ENCODE data around the gene GLT6D1. TPM values are rescaled to one million over a fixed set of nuclear protein-coding genes. Genes with fewer than 3 reads are reported as not detected.
"Not testable (repeated sequence)": the region's sequence is repeated elsewhere in the genome, so short reads cannot be mapped to it uniquely, and the experiment has no call there.

Gene GLT6D1
- total and polyA plus RNA-seq, 2 donors (not counting 3 experiments of a cell fraction or from before 2014, with no cell fraction given): not detected

DNA sequence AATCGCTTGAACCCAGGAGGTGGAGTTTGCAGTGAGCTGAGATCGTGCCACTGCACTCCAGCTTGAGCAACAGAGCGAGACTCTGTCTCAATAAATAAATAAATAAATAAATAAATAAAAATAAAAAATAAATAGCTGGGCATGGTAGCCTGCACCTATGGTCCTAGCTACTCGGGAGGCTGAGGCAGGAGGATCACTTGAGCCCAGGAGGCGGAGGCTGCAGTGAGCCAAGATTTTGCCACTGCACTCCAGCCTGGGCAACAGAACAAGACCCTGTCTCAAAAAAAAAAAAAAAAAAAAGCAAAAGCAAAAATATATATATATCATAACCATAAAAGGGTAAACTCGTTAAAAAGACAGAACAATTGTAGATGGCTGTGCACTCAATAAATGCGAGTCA is 33.4 kb upstream of the GLT6D1 start:
- FAIRE-seq; H3K4me1 ChIP-seq (ENCODE audit: control insufficient read depth, extremely low read depth, insufficient read depth, low read length); H4K20me1 ChIP-seq (replicated peaks; ENCODE audit: control insufficient read depth, extremely low read depth, insufficient read depth, low read length); BruUV-seq (replicated peaks); H3K36me3 ChIP-seq (ENCODE audit: control insufficient read depth in 2 of 2, extremely low read depth in 1 of 2, insufficient read depth in 2 of 2, low read length in 2 of 2); H3K9me3 ChIP-seq (replicated peaks; ENCODE audit: control insufficient read depth, insufficient read depth, low read length); H3K27me3 ChIP-seq (ENCODE audit: control insufficient read depth in 2 of 2, insufficient read depth in 2 of 2, low read length in 2 of 2); POLR2A ChIA-PET; H3K79me2 ChIP-seq (ENCODE audit: control insufficient read depth, insufficient read depth, low read length); dilution Hi-C loops (cut with MboI; ENCODE audit: extremely low pct_ligation_motif_present, low sequenced_read_pairs); H3K9me1 ChIP-seq (replicated peaks; ENCODE audit: control insufficient read depth, extremely low read depth, insufficient read depth, low read length); H2AFZ ChIP-seq (ENCODE audit: low read depth, low read length); H3K27ac ChIP-seq (ENCODE audit: insufficient read depth, low read depth, low read length); H3K4me2 ChIP-seq (ENCODE audit: insufficient read depth, low read length); H3K9ac ChIP-seq (replicated peaks; ENCODE audit: extremely low read depth, insufficient read depth, low read length); DNase-seq (ENCODE audit: low read depth, low spot score); H3K4me3 ChIP-seq (replicated peaks in 1 of 3; ENCODE audit: insufficient read depth in 1 of 3, low read depth in 1 of 3, low read length in 3 of 3); intact Hi-C loops (cut with micrococcal nuclease): not testable (repeated sequence)
- CTCF ChIA-PET: interaction anchor here (0.9 to 1.0 kb wide), 2 partner anchors 8 to 72 kb away, joined by 3 to 4 read pairs; no protein-coding TSS in a partner anchor

GRCh38 chr9:135671591-135672041 is 32.3 kb upstream of the GLT6D1 start:
- ChIA-PET POLR2A (no interaction called here), CTCF (no interaction called here)
- Histone ChIP-seq H3K79me2 (ENCODE audit: control insufficient read depth, insufficient read depth, low read length) (no peaks in the 10 kb centered on the region), H3K27ac (ENCODE audit: insufficient read depth, low read depth, low read length) (no peak overlapping the region), H3K4me2 (ENCODE audit: insufficient read depth, low read length) (no peak overlapping the region), H3K4me1 (ENCODE audit: control insufficient read depth, extremely low read depth, insufficient read depth, low read length) (no peaks in the 10 kb centered on the region), H3K4me3 (replicated peaks in 1 of 3; ENCODE audit: insufficient read depth in 1 of 3, low read depth in 1 of 3, low read length in 3 of 3) (no peak overlapping the region), H3K9ac (replicated peaks; ENCODE audit: extremely low read depth, insufficient read depth, low read length) (no peak overlapping the region), H3K36me3 (ENCODE audit: control insufficient read depth in 2 of 2, extremely low read depth in 1 of 2, insufficient read depth in 2 of 2, low read length in 2 of 2) (no peaks in the 10 kb centered on the region), H3K9me1 (replicated peaks; ENCODE audit: control insufficient read depth, extremely low read depth, insufficient read depth, low read length) (no peaks in the 10 kb centered on the region), H2AFZ (ENCODE audit: low read depth, low read length) (no peak overlapping the region), H3K27me3 (ENCODE audit: control insufficient read depth in 2 of 2, insufficient read depth in 2 of 2, low read length in 2 of 2) (no peaks in the 10 kb centered on the region), H4K20me1 (replicated peaks; ENCODE audit: control insufficient read depth, extremely low read depth, insufficient read depth, low read length) (no peaks in the 10 kb centered on the region), H3K9me3 (replicated peaks; ENCODE audit: control insufficient read depth, insufficient read depth, low read length) (no peaks in the 10 kb centered on the region)
- BruUV-seq (replicated peaks): no TSS peak
- TF ChIP-seq MYC (IDR thresholded peaks at IDR 0.05; ENCODE audit: low read depth, low read length) (no peak), POLR2AphosphoS5 (IDR thresholded peaks at IDR 0.05; ENCODE audit: insufficient read depth, low read depth, low read length) (no peak), MAX (IDR thresholded peaks at IDR 0.05; ENCODE audit: insufficient read depth, insufficient read length) (no peak), POLR2A (IDR thresholded peaks at IDR 0.05; ENCODE audit: low read depth, low read length) (no peak), EZH2 (IDR thresholded peaks at IDR 0.05; ENCODE audit: borderline replicate concordance, low read depth, low read length, severe bottlenecking) (no peak), GATA2 (IDR thresholded peaks at IDR 0.05; ENCODE audit: insufficient read depth, insufficient read length, low read depth, low read length) (no peak), FOS (IDR thresholded peaks at IDR 0.05; ENCODE audit: borderline replicate concordance, insufficient read depth, low read length) (no peak), JUN (IDR thresholded peaks at IDR 0.05; ENCODE audit: borderline replicate concordance, insufficient read depth, insufficient read length, low read depth) (no peak)
- TF ChIP-seq, protein P1, sequence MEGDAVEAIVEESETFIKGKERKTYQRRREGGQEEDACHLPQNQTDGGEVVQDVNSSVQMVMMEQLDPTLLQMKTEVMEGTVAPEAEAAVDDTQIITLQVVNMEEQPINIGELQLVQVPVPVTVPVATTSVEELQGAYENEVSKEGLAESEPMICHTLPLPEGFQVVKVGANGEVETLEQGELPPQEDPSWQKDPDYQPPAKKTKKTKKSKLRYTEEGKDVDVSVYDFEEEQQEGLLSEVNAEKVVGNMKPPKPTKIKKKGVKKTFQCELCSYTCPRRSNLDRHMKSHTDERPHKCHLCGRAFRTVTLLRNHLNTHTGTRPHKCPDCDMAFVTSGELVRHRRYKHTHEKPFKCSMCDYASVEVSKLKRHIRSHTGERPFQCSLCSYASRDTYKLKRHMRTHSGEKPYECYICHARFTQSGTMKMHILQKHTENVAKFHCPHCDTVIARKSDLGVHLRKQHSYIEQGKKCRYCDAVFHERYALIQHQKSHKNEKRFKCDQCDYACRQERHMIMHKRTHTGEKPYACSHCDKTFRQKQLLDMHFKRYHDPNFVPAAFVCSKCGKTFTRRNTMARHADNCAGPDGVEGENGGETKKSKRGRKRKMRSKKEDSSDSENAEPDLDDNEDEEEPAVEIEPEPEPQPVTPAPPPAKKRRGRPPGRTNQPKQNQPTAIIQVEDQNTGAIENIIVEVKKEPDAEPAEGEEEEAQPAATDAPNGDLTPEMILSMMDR (IDR thresholded peaks at IDR 0.05; ENCODE audit: extremely low read depth in 1 of 2, insufficient read depth in 1 of 2, low read depth in 1 of 2, low read length in 2 of 2): no peak
- dilution Hi-C loops (cut with MboI; ENCODE audit: extremely low pct_ligation_motif_present, low sequenced_read_pairs): no loop called here
- no peak for DNase-seq (ENCODE audit: low read depth, low spot score)
- FAIRE-seq: no peak
- intact Hi-C loops (cut with micrococcal nuclease): no loop called here
